ENCODE results near the gene LGALS12. TPM values are rescaled to one million over a fixed set of nuclear protein-coding genes. Genes with fewer than 3 reads are reported as not detected.

LGALS12 gene
- polyA plus RNA-seq, 2 of the 4 experiments (the other 2 are of a cell fraction): not detected

DNA sequence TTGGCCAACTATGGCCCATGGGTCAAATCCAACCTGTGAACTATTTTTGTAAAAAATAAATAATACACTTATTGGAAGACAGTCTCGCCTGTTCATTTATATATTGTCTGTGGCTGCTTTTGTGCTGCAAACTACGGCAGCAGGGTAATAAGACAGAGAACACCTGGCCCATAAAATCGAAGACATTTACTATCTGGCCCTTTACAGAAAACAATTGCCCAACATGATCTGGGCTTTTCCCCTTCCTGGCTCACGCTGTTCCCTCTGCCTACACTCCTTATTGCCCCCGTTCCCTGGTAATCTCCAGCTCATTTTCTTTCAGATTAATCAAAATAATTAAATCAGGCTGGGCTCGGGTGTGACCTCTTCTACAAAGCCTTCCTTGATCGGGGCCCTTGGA is 51.7 kb downstream of the LGALS12 start:
- TF ChIP-seq NFE2L2 (conservative IDR thresholded peaks at IDR 0.05; ENCODE audit: low read length) (no peak), SMC3 (IDR thresholded peaks at IDR 0.05) (no peak), NR3C1 (IDR thresholded peaks at IDR 0.05) (no peak), HDAC2 (IDR thresholded peaks at IDR 0.05) (no peak), BHLHE40 (IDR thresholded peaks at IDR 0.05; ENCODE audit: low read depth, low read length) (no peak), POLR2AphosphoS2 (conservative IDR thresholded peaks at IDR 0.05; ENCODE audit: low read length) (no peak), KDM1A (IDR thresholded peaks at IDR 0.05; ENCODE audit: low read depth) (no peak), HOXA7 (CRISPR knock-in tag; IDR thresholded peaks at IDR 0.05) (no peak), CBX8 (IDR thresholded peaks at IDR 0.05) (no peak), RCOR1 (IDR thresholded peaks at IDR 0.05; ENCODE audit: low read depth, low read length) (no peak), ZC3H11A (IDR thresholded peaks at IDR 0.05) (no peak), FOSB (CRISPR knock-in tag; IDR thresholded peaks at IDR 0.05) (no peak), CBX2 (IDR thresholded peaks at IDR 0.05; ENCODE audit: borderline replicate concordance, low read depth) (no peak)
- TF ChIP-seq, protein P1, sequence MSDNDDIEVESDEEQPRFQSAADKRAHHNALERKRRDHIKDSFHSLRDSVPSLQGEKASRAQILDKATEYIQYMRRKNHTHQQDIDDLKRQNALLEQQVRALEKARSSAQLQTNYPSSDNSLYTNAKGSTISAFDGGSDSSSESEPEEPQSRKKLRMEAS (IDR thresholded peaks at IDR 0.05): no peak
- H3K27ac ChIP-seq: no peak overlapping the region
- WGBS (ENCODE audit: missing lambda C conversion rate): 89% methylated on average over 7 of the region's 7 CpGs
- CTCF ChIA-PET: no interaction called here
- DNase-seq (ENCODE audit: low read depth in 1 of 2, low spot score in 1 of 2) (no peak), FAIRE-seq (no peak), ATAC-seq (no peak)
- no peaks in the 10 kb centered on the region for H3K9me3 ChIP-seq
- no peak overlapping the region for H3K4me3 ChIP-seq
- no peak overlapping the region for H3K4me2 ChIP-seq
- H3K4me1 ChIP-seq: peaks cover 5% of the 10 kb centered on the region; the same call in 1 of the 3 replicates
- POLR2A ChIA-PET: no interaction called here

DNA sequence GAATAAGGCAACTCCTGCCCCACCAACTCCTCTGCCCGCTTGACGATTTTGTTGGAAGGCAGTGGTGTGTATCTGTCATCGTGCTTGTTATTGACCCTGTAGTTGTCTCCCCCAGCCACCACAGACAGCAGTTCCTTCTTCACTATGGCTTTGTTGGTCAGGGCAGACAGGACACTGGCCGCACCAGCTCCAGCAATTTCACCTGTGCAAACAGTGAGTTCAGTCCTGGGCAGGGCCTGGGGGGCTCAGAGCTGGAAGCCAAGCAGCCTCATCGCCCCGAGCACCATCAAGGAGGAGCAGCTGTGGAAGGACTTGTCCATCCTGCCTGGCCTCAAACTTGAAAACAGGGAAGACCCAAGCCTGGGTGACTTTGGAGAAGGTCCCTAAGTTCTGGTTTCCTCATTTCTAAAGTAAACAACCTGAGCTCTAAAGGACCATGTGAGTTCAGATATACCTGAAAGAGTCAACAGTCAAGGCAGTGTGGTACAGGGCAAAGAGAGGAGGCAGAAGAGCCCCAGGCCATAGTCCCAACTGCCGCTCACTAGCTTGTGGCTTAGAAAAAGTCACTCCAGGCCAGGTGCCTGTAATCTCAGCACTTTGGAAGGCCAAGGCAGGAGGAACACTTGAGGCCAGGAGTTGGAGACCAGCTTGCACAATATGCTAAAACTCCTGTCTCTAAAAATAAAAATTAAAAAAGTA is 52.7 kb downstream of the LGALS12 start:
- ChIA-PET POLR2A (no interaction called here), CTCF (interaction anchor here (0.5 to 0.6 kb wide), 2 partner anchors 25 to 141 kb away, joined by 3 read pairs; no protein-coding TSS in a partner anchor)
- Histone ChIP-seq H3K4me2 (no peak overlapping the region), H3K27ac (no peak overlapping the region), H3K4me1 (peaks cover 5% of the 10 kb centered on the region; the same call in 1 of the 3 replicates), H3K4me3 (no peak overlapping the region), H3K9me3 (no peaks in the 10 kb centered on the region)
- DNase-seq (ENCODE audit: low read depth in 1 of 2, low spot score in 1 of 2) (no peak), FAIRE-seq (no peak), ATAC-seq (no peak)
- 83% methylated on average over 7 of the region's 7 CpGs for WGBS (ENCODE audit: missing lambda C conversion rate)
- TF ChIP-seq GATA3 (IDR thresholded peaks at IDR 0.05; ENCODE audit: borderline replicate concordance) (no peak), ZSCAN20 (CRISPR knock-in tag; IDR thresholded peaks at IDR 0.05) (no peak), JUNB (IDR thresholded peaks at IDR 0.05) (no peak), ZFP36 (IDR thresholded peaks at IDR 0.05; ENCODE audit: borderline replicate concordance, partially characterized antibody) (no peak), EP300 (IDR thresholded peaks at IDR 0.05) (no peak)
- TF ChIP-seq, protein P2, sequence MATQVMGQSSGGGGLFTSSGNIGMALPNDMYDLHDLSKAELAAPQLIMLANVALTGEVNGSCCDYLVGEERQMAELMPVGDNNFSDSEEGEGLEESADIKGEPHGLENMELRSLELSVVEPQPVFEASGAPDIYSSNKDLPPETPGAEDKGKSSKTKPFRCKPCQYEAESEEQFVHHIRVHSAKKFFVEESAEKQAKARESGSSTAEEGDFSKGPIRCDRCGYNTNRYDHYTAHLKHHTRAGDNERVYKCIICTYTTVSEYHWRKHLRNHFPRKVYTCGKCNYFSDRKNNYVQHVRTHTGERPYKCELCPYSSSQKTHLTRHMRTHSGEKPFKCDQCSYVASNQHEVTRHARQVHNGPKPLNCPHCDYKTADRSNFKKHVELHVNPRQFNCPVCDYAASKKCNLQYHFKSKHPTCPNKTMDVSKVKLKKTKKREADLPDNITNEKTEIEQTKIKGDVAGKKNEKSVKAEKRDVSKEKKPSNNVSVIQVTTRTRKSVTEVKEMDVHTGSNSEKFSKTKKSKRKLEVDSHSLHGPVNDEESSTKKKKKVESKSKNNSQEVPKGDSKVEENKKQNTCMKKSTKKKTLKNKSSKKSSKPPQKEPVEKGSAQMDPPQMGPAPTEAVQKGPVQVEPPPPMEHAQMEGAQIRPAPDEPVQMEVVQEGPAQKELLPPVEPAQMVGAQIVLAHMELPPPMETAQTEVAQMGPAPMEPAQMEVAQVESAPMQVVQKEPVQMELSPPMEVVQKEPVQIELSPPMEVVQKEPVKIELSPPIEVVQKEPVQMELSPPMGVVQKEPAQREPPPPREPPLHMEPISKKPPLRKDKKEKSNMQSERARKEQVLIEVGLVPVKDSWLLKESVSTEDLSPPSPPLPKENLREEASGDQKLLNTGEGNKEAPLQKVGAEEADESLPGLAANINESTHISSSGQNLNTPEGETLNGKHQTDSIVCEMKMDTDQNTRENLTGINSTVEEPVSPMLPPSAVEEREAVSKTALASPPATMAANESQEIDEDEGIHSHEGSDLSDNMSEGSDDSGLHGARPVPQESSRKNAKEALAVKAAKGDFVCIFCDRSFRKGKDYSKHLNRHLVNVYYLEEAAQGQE (IDR thresholded peaks at IDR 0.05): no peak
- TF ChIP-seq, protein P3, sequence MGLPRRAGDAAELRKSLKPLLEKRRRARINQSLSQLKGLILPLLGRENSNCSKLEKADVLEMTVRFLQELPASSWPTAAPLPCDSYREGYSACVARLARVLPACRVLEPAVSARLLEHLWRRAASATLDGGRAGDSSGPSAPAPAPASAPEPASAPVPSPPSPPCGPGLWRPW (IDR thresholded peaks at IDR 0.05): no peak

DNA sequence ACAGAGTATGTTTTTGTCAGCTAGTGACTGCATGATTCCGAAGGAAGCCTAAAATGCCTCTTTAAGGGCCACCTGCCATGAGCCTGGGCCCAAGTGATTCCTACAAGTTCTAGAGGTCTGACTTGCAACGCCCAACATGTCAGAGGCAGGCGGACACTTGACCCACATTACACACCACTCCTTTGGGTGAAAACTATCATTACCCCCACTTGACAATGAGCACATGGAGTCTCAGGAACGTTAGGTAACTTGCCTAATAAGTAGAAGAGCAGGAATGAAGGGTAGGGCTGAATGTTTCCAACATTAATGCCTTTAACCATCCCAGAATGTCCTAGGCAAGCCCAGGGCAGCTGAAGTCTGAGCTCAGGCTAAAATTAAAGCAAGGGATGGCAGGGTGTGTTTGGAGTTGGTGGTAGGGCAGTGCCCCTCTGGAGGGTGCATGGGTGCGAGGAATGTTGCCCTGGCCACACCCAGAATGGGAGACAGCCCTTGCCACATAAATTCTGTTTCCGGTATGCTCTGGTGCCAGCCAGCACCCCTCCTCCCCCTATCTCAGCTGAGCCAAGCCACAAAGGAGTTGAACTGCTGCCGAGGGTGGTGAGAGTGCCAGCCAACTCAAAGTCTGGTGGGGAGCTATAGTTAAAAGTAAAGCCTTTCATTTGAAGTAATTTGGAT is 54.8 kb downstream of the LGALS12 start:
- no peak for TF ChIP-seq POLR2A (IDR thresholded peaks at IDR 0.05; ENCODE audit: low read length)
- ATAC-seq (no peak), FAIRE-seq (no peak), DNase-seq (ENCODE audit: low read depth in 1 of 2, low spot score in 1 of 2) (no peak)
- peaks cover 19% of the 10 kb centered on the region for H3K4me1 ChIP-seq
- 75% methylated on average over 7 of the region's 7 CpGs for WGBS (ENCODE audit: missing lambda C conversion rate)
- H3K4me3 ChIP-seq: no peak overlapping the region
- POLR2A ChIA-PET: no interaction called here
- H3K4me2 ChIP-seq: no peak overlapping the region
- CTCF ChIA-PET: no interaction called here
- no peak overlapping the region for H3K27ac ChIP-seq
- no peaks in the 10 kb centered on the region for H3K9me3 ChIP-seq
